ENCODE data around the gene PDGFRB. TPM values are rescaled to one million over a fixed set of nuclear protein-coding genes. Genes with fewer than 3 reads are reported as not detected.

PDGFRB gene
- total and polyA plus RNA-seq, 2 of the 8 experiments (the other 6 are each of a cell fraction or from before 2014, with no cell fraction given): 4.2 to 13.7 TPM

DNA sequence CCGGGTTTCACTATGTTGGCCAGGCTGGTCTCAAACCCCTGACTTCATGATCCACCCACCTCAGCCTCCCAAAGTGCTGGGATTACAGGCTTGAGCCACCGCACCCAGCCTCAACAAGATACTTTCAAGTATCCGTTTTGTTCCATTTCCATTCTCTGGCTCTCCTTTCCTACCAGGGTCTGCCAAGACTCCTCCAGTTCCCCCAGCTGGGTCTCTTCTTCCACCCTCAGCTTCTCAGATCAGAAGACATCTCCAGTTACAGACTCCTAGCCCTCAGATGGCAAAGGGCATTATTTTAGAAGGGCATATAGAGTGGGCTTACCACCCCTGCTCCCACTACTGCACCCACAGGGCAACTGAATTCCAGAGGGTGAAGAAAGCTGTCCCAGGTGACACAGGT lies 1.5 kb upstream of the PDGFRB start (continued):
- TF ChIP-seq, protein P1, sequence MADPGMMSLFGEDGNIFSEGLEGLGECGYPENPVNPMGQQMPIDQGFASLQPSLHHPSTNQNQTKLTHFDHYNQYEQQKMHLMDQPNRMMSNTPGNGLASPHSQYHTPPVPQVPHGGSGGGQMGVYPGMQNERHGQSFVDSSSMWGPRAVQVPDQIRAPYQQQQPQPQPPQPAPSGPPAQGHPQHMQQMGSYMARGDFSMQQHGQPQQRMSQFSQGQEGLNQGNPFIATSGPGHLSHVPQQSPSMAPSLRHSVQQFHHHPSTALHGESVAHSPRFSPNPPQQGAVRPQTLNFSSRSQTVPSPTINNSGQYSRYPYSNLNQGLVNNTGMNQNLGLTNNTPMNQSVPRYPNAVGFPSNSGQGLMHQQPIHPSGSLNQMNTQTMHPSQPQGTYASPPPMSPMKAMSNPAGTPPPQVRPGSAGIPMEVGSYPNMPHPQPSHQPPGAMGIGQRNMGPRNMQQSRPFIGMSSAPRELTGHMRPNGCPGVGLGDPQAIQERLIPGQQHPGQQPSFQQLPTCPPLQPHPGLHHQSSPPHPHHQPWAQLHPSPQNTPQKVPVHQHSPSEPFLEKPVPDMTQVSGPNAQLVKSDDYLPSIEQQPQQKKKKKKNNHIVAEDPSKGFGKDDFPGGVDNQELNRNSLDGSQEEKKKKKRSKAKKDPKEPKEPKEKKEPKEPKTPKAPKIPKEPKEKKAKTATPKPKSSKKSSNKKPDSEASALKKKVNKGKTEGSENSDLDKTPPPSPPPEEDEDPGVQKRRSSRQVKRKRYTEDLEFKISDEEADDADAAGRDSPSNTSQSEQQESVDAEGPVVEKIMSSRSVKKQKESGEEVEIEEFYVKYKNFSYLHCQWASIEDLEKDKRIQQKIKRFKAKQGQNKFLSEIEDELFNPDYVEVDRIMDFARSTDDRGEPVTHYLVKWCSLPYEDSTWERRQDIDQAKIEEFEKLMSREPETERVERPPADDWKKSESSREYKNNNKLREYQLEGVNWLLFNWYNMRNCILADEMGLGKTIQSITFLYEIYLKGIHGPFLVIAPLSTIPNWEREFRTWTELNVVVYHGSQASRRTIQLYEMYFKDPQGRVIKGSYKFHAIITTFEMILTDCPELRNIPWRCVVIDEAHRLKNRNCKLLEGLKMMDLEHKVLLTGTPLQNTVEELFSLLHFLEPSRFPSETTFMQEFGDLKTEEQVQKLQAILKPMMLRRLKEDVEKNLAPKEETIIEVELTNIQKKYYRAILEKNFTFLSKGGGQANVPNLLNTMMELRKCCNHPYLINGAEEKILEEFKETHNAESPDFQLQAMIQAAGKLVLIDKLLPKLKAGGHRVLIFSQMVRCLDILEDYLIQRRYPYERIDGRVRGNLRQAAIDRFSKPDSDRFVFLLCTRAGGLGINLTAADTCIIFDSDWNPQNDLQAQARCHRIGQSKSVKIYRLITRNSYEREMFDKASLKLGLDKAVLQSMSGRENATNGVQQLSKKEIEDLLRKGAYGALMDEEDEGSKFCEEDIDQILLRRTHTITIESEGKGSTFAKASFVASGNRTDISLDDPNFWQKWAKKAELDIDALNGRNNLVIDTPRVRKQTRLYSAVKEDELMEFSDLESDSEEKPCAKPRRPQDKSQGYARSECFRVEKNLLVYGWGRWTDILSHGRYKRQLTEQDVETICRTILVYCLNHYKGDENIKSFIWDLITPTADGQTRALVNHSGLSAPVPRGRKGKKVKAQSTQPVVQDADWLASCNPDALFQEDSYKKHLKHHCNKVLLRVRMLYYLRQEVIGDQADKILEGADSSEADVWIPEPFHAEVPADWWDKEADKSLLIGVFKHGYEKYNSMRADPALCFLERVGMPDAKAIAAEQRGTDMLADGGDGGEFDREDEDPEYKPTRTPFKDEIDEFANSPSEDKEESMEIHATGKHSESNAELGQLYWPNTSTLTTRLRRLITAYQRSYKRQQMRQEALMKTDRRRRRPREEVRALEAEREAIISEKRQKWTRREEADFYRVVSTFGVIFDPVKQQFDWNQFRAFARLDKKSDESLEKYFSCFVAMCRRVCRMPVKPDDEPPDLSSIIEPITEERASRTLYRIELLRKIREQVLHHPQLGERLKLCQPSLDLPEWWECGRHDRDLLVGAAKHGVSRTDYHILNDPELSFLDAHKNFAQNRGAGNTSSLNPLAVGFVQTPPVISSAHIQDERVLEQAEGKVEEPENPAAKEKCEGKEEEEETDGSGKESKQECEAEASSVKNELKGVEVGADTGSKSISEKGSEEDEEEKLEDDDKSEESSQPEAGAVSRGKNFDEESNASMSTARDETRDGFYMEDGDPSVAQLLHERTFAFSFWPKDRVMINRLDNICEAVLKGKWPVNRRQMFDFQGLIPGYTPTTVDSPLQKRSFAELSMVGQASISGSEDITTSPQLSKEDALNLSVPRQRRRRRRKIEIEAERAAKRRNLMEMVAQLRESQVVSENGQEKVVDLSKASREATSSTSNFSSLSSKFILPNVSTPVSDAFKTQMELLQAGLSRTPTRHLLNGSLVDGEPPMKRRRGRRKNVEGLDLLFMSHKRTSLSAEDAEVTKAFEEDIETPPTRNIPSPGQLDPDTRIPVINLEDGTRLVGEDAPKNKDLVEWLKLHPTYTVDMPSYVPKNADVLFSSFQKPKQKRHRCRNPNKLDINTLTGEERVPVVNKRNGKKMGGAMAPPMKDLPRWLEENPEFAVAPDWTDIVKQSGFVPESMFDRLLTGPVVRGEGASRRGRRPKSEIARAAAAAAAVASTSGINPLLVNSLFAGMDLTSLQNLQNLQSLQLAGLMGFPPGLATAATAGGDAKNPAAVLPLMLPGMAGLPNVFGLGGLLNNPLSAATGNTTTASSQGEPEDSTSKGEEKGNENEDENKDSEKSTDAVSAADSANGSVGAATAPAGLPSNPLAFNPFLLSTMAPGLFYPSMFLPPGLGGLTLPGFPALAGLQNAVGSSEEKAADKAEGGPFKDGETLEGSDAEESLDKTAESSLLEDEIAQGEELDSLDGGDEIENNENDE (IDR thresholded peaks at IDR 0.05; ENCODE audit: insufficient replicate concordance, low read length): no peak
- no peak for TF ChIP-seq SAP30 (IDR thresholded peaks at IDR 0.05; ENCODE audit: insufficient read depth, insufficient replicate concordance, low read length)
- TF ChIP-seq, protein P2, sequence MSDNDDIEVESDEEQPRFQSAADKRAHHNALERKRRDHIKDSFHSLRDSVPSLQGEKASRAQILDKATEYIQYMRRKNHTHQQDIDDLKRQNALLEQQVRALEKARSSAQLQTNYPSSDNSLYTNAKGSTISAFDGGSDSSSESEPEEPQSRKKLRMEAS (IDR thresholded peaks at IDR 0.05): no peak
- TF ChIP-seq BACH1 (IDR thresholded peaks at IDR 0.05; ENCODE audit: low read length): no peak
- TF ChIP-seq CREB1 (IDR thresholded peaks at IDR 0.05): no peak
- no peak for TF ChIP-seq SIX5 (IDR thresholded peaks at IDR 0.05; ENCODE audit: low read depth, low read length)
- no peak for TF ChIP-seq HDAC2 (IDR thresholded peaks at IDR 0.05; ENCODE audit: borderline replicate concordance in 1 of 2, low read depth in 2 of 2, low read length in 2 of 2)
- no peak for TF ChIP-seq SRF (IDR thresholded peaks at IDR 0.05; ENCODE audit: low read depth, low read length)

Data from H1 (cell line).